T-helper 2 cell treated with Interferon-gamma antibody and Interleukin-4, amounts not matched to agents 5 μg/mL and 100 μg/mL, for 36 hours (primary cell): ENCODE measurements around the gene LRTM2.

Experiments used
- DNase-seq: peaks from one replicate; pipeline ENCODE4 v3.0.0; 2021; ENCODE audit warnings: low spot score
- H3K27ac Mint-ChIP-seq: one replicate; pipeline ENCODE4 v1.8.0; 2021; ENCODE audit warnings: mild to moderate bottlenecking, mixed read lengths
- H3K27me3 Mint-ChIP-seq: one replicate; pipeline ENCODE4 v1.8.0; 2021; ENCODE audit warnings: low read depth, mixed read lengths
- H3K36me3 Mint-ChIP-seq: one replicate; pipeline ENCODE4 v1.8.0; 2021; ENCODE audit warnings: low read depth, mixed read lengths
- H3K4me1 Mint-ChIP-seq: one replicate; pipeline ENCODE4 v1.8.0; 2021; ENCODE audit warnings: low read depth, mixed read lengths
- H3K4me3 Mint-ChIP-seq: one replicate; pipeline ENCODE4 v1.8.0; 2022; ENCODE audit warnings: mild to moderate bottlenecking, moderate library complexity, mixed read lengths
- H3K9me3 Mint-ChIP-seq: one replicate; pipeline ENCODE4 v1.8.0; 2021; ENCODE audit warnings: mixed read lengths

The LRTM2 gene

DNA sequence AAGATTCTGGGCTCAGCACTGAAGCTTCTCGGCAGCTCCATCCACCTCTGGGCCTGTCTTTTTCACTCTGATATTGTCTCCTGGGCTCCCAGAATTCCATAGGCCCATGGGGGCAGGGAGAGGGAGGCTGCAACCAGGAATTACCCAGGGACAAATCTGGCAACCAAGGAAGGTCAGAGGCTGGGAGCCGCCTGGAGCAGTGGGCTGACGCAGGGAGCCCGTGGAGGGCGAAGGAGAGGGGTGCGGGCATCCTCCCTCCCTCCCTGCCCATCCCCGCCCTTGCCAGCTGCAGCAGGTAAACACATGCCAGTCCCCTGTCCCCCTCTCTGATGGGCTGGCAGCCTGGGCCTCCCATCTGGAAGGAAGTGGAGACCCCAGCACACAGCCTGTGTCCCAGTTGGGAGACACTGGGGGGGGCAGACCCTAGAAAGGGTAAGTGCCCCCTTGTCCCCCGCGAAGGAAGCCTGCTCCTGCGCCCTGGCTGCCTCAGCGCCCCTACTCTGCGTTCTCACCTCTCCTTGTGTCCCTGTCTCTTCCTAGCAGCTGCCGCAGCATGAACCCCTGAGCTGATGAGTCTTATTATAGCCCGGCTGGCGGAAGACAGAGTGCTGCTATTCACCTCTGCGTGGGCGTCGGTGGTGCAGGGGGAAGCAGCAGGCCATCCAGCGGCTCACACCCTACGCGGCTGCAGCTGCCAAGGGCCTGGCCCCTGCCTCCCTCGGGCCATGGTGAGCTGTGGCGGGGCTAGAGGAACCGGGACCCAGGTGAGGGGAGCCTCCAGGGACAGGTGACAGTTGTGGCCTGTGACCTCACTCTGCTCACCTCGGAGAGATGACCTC is 6.7 kb downstream of the LRTM2 start:
- Mint-ChIP-seq H3K36me3 (no peaks in the 10 kb centered on the region), H3K27me3 (peaks cover 8% of the 10 kb centered on the region), H3K4me1 (no peaks in the 10 kb centered on the region), H3K4me3 (no peak overlapping the region), H3K9me3 (no peaks in the 10 kb centered on the region), H3K27ac (no peak overlapping the region)
- no peak for DNase-seq

DNA sequence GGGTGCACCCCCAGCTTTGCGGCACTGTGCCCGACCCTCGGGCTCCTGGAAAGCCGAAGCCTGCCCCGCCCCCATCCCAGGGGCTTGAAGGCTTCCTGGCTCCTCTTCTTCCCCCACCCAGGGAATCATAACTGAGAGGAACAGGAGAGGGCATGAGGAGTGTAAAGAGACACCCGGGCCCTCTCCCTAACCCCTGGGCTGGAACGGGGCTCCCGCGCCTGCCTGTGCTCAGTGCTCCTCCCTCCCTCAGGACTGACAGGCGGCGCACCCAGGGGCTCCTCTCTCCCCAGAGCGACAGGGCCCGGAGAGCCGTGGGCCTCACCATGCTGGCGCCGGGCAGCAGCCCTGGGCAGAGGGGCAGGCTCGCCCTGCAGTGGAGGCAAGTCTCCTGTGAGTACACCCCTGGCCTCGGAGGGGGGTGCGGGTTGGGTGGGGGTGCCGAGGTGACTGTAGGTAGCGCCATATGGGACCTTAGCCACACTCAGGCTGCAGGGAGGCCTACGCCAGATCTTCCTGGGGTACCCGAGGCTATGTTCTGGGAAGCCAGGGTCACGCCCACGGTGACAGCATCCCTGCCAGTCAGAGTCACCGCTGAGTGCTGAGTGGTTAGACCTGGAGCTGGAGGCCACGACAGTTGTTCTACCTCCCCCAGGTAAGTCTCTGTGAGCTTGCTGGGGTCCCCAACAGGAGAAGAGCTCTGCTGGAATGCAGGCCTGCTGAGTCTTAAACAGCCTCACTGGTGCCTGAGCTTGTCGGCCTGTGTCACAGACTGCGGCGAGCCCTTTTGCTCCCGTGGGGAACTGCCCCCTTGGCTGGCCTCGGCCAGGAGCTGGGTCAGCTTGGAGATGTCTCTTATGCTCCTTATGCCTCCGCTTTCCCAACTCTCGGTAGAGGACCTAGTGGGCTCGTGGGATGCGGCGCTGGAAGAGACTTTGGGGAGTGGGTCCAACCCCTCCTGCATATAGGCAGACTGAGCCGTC is 7.8 kb downstream of the LRTM2 start:
- H3K4me1 Mint-ChIP-seq, result no peaks in the 10 kb centered on the region
- DNase-seq, result no peak
- H3K27me3 Mint-ChIP-seq, result peaks cover 8% of the 10 kb centered on the region
- H3K36me3 Mint-ChIP-seq, result no peaks in the 10 kb centered on the region
- no peak overlapping the region for H3K4me3 Mint-ChIP-seq
- H3K9me3 Mint-ChIP-seq, result no peaks in the 10 kb centered on the region
- H3K27ac Mint-ChIP-seq, result no peak overlapping the region

DNA sequence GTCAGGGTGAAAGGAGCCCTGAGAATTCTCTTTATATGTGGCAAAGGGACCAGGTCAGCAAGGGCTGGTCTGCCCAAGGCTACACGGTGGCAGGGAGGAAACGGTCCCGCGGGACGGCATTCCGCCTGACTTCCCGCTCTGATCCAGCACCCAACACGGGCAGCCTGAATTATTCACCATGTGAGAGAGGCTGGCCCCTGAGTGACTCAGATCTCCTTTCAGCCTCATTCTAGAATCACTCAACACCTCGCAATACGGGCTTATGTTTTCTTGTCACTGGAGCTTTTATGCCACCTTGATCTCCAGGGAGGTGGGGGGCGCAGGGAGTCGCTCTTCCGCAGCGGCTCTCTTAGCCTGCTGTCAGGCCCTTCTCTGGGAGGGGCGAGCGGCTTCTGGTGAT is 8.5 kb downstream of the LRTM2 start:
- H3K27ac Mint-ChIP-seq, result no peak overlapping the region
- no peaks in the 10 kb centered on the region for H3K4me1 Mint-ChIP-seq
- no peaks in the 10 kb centered on the region for H3K36me3 Mint-ChIP-seq
- H3K4me3 Mint-ChIP-seq, result no peak overlapping the region
- DNase-seq, result no peak
- H3K27me3 Mint-ChIP-seq, result peaks cover 8% of the 10 kb centered on the region
- no peaks in the 10 kb centered on the region for H3K9me3 Mint-ChIP-seq

DNA sequence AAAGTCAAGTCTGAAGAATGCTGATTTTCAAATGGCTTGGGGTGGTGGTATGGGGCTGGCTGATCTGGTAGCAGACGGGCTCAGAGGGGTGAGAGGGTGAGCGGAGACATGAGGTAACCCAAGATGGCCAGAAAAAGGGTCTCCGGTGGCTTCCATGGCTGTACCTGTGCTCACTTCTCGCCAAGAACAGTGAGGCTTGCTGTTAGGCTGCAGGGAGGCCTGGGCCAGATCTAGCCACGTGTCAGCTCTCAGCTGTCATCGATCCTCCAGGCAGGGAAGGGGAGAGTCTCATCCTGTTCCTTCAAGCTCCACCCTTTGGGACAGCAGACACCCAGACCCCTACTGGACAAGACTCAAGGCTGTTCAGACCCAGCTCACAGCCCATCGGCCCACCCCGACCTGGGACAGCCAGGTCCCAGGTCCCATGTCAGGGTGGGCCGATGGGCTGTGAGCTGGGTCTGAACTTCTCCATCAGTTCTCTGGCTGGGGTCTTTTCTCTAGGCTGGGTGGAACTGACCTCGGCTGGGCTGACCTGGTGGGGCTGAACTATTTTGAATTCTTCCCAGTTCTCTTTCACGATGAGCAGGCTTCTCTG is 9.0 kb downstream of the LRTM2 start:
- H3K4me1 Mint-ChIP-seq, result no peaks in the 10 kb centered on the region

GRCh38 chr12:1830401-1830845 is 10.1 kb downstream of the LRTM2 start:
- H3K4me1 Mint-ChIP-seq, result no peaks in the 10 kb centered on the region
- H3K27me3 Mint-ChIP-seq, result peaks cover 8% of the 10 kb centered on the region
- no peak for DNase-seq
- no peaks in the 10 kb centered on the region for H3K9me3 Mint-ChIP-seq
- no peak overlapping the region for H3K27ac Mint-ChIP-seq
- H3K36me3 Mint-ChIP-seq, result no peaks in the 10 kb centered on the region
- H3K4me3 Mint-ChIP-seq, result no peak overlapping the region

More for the DNA sequence above, 9.0 kb downstream of the LRTM2 start:
- DNase-seq, result no peak
- Mint-ChIP-seq H3K4me3 (no peak overlapping the region), H3K27ac (no peak overlapping the region), H3K36me3 (no peaks in the 10 kb centered on the region), H3K27me3 (peaks cover 8% of the 10 kb centered on the region), H3K9me3 (no peaks in the 10 kb centered on the region)

DNA sequence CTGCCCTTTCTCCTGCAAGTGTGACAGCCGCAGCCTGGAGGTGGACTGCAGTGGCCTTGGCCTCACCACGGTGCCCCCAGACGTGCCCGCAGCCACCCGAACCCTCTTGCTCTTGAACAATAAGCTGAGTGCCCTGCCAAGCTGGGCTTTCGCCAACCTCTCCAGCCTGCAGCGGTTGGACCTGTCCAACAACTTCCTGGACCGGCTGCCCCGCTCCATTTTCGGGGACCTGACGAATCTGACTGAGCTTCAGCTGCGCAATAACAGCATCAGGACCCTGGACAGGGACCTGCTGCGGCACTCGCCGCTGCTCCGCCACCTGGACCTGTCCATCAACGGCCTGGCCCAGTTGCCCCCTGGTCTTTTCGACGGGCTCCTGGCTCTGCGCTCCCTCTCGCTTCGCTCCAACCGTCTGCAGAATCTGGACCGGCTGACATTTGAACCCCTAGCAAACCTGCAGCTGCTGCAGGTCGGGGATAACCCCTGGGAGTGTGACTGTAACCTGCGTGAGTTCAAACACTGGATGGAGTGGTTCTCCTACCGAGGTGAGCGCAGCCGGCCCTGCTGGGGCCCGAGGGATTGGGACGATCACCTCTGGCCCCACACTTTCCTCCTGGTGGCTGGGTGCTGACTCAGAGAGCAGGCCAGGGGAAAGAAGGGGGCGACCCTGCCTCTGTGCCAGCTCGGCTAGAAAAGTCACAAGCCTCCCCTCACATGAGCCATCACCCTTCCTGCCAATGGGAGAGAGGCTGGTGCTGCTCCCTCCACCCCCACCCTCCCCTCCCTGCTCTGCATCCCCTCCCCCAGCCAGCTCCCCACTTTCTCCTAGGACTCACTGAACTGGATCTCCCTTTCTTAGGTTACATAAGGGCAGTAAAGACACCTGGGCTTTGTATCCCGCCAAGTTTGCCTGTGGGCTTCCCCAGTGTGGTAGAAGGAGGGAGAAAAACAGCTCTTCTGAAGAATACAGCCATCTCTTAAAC is 10.9 kb downstream of the LRTM2 start:
- H3K27ac Mint-ChIP-seq, result no peak overlapping the region
- no peaks in the 10 kb centered on the region for H3K4me1 Mint-ChIP-seq
- H3K4me3 Mint-ChIP-seq, result no peak overlapping the region
- H3K27me3 Mint-ChIP-seq, result peaks cover 8% of the 10 kb centered on the region
- H3K36me3 Mint-ChIP-seq, result no peaks in the 10 kb centered on the region
- DNase-seq, result no peak
- H3K9me3 Mint-ChIP-seq, result no peaks in the 10 kb centered on the region

- Mint-ChIP-seq H3K36me3 (no peaks in the 10 kb centered on the region), H3K9me3 (no peaks in the 10 kb centered on the region), H3K27ac (no peak overlapping the region), H3K4me1 (no peaks in the 10 kb centered on the region), H3K27me3 (peaks cover 8% of the 10 kb centered on the region), H3K4me3 (no peak overlapping the region)
- DNase-seq, result no peak
Measured at GRCh38 chr12:1832801-1833595, 12.6 kb downstream of the LRTM2 start.

DNA sequence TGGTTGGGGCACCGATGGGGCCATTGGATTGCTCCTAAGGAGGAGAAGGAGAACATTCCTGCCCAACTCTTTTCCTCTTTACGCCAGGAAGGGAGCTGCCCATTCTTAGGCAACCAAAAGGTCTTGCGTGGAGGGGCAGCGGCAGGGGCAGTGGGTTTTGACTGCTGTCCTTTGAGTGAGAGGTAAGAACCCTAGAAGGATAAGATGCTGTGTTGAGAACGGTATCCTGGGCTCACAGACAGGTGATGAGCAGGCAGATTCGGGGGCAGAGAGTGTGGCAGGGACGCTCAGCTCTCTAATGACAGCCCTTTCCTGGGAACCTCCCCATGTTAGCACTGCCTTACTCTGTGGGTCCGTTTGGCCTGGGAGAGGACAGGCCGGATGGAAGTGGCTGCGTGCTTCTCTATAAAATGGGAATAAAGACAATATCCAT is 13.2 kb downstream of the LRTM2 start:
- Mint-ChIP-seq H3K27me3 (peaks cover 8% of the 10 kb centered on the region), H3K36me3 (no peaks in the 10 kb centered on the region), H3K4me1 (no peaks in the 10 kb centered on the region), H3K9me3 (no peaks in the 10 kb centered on the region), H3K4me3 (no peak overlapping the region), H3K27ac (no peak overlapping the region)
- DNase-seq, result no peak

GRCh38 chr12:1834186-1834925 is 14.0 kb downstream of the LRTM2 start:
- no peak for DNase-seq
- no peaks in the 10 kb centered on the region for H3K36me3 Mint-ChIP-seq
- no peak overlapping the region for H3K4me3 Mint-ChIP-seq
- H3K4me1 Mint-ChIP-seq, result no peaks in the 10 kb centered on the region
- no peaks in the 10 kb centered on the region for H3K9me3 Mint-ChIP-seq
- H3K27ac Mint-ChIP-seq, result no peak overlapping the region
- peaks cover 8% of the 10 kb centered on the region for H3K27me3 Mint-ChIP-seq

DNA sequence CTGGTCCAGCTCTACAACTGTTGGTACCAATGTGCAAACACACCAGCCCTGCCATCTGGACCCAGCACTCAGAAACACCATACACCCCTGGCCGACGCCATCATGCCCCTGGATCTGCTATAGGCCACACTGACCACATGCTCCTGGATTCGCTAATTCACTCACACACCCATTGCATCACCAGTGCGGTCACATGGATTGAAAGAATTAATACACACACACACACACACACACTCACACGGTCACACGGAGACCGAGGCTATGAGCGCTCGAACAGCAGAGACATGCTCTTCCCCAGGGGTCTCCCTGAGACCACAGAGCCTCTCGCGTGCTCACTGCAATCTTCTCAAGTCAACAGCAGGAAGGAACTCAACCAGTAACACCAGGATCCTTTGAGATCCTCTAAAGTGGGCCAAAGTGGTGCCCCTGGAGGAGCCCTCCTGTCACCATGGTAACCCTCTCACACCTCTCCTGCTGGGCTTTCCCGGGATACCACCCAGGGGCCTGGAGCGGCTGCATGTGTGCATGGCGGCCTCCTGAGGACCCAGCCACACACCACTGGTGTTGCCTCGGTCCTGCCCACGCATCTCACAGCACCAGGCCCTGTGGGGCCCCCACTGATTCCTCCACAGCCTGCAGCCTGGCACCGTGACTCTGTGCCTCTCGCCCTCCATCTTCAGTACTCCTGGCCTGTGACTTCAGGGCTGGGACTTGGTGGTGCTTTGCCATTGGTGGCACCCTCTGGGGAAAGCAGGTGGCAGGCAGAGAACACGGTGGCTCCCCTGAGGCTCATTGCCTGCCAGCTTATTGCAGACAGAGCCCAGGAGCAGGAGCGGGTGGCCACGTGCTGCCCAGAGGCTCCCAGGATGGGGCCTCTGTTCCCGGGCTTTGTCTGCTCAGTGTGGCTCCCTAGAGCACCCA is 15.1 kb downstream of the LRTM2 start:
- Mint-ChIP-seq H3K27me3 (peaks cover 8% of the 10 kb centered on the region), H3K4me3 (no peak overlapping the region), H3K36me3 (no peaks in the 10 kb centered on the region), H3K4me1 (no peaks in the 10 kb centered on the region), H3K9me3 (no peaks in the 10 kb centered on the region), H3K27ac (no peak overlapping the region)
- DNase-seq, result no peak

DNA sequence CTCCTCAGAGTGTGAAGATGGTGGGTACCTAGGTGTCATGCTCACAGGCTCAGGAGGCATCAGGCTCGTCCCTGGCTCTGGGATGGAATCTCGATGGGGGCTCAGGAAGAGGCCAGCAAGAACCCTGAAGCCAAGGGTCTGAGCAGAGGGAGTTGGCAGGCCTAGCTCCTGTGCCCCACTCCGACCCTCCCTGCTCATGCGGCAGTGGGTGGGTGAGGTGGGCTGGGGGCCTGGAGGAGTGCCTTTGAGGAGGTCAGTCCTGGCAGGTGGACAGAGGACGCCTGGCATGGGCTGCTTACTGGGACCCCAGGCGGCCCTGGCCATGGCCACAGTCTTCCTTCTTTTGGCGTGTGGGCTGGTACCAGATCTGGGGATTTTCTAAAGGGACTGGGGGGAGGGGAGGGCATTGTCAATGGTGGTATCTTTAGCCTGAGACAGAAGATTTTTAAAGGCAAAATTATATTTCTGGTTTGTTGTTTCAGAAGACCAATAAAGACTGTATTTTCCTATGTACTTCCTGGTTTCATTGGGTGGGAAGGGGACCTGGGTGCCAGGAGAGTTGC is 16.0 kb downstream of the LRTM2 start:
- no peak overlapping the region for H3K4me3 Mint-ChIP-seq
- DNase-seq, result no peak
- no peaks in the 10 kb centered on the region for H3K36me3 Mint-ChIP-seq
- H3K27ac Mint-ChIP-seq, result no peak overlapping the region
- H3K9me3 Mint-ChIP-seq, result no peaks in the 10 kb centered on the region
- H3K4me1 Mint-ChIP-seq, result no peaks in the 10 kb centered on the region
- peaks cover 4% of the 10 kb centered on the region for H3K27me3 Mint-ChIP-seq
